ENCODE results near the gene TMEM51.
"Not testable (repeated sequence)": the region's sequence is repeated elsewhere in the genome, so short reads cannot be mapped to it uniquely, and the experiment has no call there.

DNA sequence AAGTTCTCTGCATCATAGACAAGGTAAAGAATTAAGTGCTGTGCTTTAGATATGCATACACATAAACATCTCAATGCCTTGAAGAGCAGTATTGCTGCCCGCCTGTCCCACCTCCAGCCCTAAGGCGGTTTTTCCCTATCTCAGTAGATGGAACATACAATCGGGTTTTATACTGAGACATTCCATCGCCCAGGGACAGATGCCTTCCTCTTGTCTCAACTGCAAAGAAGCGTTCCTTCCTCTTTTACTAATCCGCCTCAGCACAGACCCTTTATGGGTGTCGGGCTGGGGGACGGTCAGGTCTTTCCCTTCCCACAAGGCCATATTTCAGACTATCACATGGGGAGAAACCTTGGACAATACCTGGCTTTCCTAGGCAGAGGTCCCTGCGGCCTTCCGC, 17.9 kb upstream of the TMEM51 start:
- not testable (repeated sequence) for TF ChIP-seq EZH2 (IDR thresholded peaks at IDR 0.05; ENCODE audit: borderline replicate concordance, low read length)
- TF ChIP-seq, protein P1, sequence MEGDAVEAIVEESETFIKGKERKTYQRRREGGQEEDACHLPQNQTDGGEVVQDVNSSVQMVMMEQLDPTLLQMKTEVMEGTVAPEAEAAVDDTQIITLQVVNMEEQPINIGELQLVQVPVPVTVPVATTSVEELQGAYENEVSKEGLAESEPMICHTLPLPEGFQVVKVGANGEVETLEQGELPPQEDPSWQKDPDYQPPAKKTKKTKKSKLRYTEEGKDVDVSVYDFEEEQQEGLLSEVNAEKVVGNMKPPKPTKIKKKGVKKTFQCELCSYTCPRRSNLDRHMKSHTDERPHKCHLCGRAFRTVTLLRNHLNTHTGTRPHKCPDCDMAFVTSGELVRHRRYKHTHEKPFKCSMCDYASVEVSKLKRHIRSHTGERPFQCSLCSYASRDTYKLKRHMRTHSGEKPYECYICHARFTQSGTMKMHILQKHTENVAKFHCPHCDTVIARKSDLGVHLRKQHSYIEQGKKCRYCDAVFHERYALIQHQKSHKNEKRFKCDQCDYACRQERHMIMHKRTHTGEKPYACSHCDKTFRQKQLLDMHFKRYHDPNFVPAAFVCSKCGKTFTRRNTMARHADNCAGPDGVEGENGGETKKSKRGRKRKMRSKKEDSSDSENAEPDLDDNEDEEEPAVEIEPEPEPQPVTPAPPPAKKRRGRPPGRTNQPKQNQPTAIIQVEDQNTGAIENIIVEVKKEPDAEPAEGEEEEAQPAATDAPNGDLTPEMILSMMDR (conservative IDR thresholded peaks at IDR 0.05 in 1 of 2, IDR thresholded peaks at IDR 0.05 in 1 of 2; ENCODE audit: extremely low read depth in 1 of 2, insufficient read depth in 1 of 2, low read depth in 1 of 2, low read length in 2 of 2), result not testable (repeated sequence)

Measured in mammary epithelial cell (primary cell).